OCI-LY3 (cell line): ENCODE data around the gene CPA4.

Experiments
- EZH2phosphoT487 ChIP-seq: fragments of 200-600 bp; shearing (Covaris generic); IDR thresholded peaks from 2 replicates; pipeline ENCODE4 v1.6.1; 2018; ENCODE audit warnings: antibody characterized with exemption, mixed run types, low read depth
- TF ChIP-seq, protein P1 (sequence below): fragments of 200-600, 300-600 bp; sonication (generic); IDR thresholded peaks from 2 replicates; pipeline ENCODE4 v1.5.1; 2014; ENCODE audit warnings: antibody characterized with exemption, low read length, low read depth

DNA sequence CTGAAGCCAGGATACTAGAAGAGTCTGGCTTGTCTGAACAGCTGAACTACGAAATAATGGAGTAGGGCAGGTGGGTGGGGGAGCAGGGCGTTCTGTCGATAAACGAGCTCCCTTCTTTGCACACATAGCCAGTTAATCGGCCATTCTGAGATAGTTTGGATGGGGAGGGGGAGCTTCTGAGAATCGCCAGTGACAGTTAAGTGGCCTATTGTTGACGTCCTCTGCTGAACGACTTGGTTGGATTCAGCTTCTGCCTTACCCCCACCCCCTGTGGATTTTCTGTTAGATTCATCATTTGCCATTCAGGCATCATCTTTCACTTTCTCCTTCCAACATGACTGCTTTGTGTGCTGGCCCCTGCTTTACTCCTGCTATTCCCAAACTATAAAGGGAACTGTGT is 52.2 kb downstream of the CPA4 start:
- TF ChIP-seq, protein P1, sequence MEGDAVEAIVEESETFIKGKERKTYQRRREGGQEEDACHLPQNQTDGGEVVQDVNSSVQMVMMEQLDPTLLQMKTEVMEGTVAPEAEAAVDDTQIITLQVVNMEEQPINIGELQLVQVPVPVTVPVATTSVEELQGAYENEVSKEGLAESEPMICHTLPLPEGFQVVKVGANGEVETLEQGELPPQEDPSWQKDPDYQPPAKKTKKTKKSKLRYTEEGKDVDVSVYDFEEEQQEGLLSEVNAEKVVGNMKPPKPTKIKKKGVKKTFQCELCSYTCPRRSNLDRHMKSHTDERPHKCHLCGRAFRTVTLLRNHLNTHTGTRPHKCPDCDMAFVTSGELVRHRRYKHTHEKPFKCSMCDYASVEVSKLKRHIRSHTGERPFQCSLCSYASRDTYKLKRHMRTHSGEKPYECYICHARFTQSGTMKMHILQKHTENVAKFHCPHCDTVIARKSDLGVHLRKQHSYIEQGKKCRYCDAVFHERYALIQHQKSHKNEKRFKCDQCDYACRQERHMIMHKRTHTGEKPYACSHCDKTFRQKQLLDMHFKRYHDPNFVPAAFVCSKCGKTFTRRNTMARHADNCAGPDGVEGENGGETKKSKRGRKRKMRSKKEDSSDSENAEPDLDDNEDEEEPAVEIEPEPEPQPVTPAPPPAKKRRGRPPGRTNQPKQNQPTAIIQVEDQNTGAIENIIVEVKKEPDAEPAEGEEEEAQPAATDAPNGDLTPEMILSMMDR, result no peak
- no peak for TF ChIP-seq EZH2phosphoT487
